Endothelial cell of umbilical vein (primary cell): Measurements from ENCODE around the gene FAM151B. TPM values are rescaled to one million over a fixed set of nuclear protein-coding genes. Genes with fewer than 3 reads are reported as not detected.

Experiments
- BruUV-seq: library from RNA; stranded (reverse); fragments of 400-500 nt; replicated peaks from 2 replicates; lab custom pipeline; 2021; lab: Mats Ljungman, UMichigan
- CTCF ChIA-PET: fragments of 300-600, 350-600 bp; sonication (Branson Sonifier 250); formaldehyde crosslinking; loops from one replicate; lab custom pipeline; 2021; ENCODE audit warnings: antibody characterized with exemption, inconsistent platforms; lab: Charles Lee
- POLR2A ChIA-PET: fragments of 300-600, 350-600 bp; sonication (Branson Sonifier 250); formaldehyde crosslinking; loops from one replicate; lab custom pipeline; 2021; ENCODE audit warnings: antibody characterized with exemption, inconsistent platforms; lab: Charles Lee
- DNase-seq: peaks from one replicate; pipeline ENCODE4 v3.0.0-alpha.2; 2011; ENCODE audit warnings: low read depth, low spot score
- FAIRE-seq: peaks from 2 replicates; lab custom pipeline; 2011; peaks lifted over from hg19 to GRCh38; lab: Jason Lieb, UNC
- H2AFZ ChIP-seq: 2 replicates; pipeline ENCODE4 v1.6.0; 2012; ENCODE audit warnings: low read depth, low read length, control low read depth, inconsistent platforms
- H3K27ac ChIP-seq: 2 replicates; pipeline ENCODE4 v1.5.1; 2011; ENCODE audit warnings: low read depth, mild to moderate bottlenecking, control low read depth, low read length, moderate library complexity; ENCODE audit not compliant: insufficient read depth
- H3K27me3 ChIP-seq, 2 experiments: 2 replicates each; pipeline versions ENCODE4 v1.6.0 to v1.6.1; 2011; ENCODE audit warnings: low read length in 2 of 2, mixed read lengths in 1 of 2; ENCODE audit not compliant: control insufficient read depth in 2 of 2, insufficient read depth in 2 of 2
- H3K36me3 ChIP-seq, 2 experiments: 2 replicates in 1 of 2; 3 replicates in 1 of 2; pipeline ENCODE4 v1.5.1; 2011; ENCODE audit warnings: low read length in 2 of 2, mild to moderate bottlenecking in 1 of 2, moderate library complexity in 1 of 2; ENCODE audit not compliant: control insufficient read depth in 2 of 2, insufficient read depth in 2 of 2; ENCODE audit errors: extremely low read depth in 1 of 2
- H3K4me1 ChIP-seq: 3 replicates; pipeline ENCODE4 v1.5.1; 2011; ENCODE audit warnings: mild to moderate bottlenecking, low read length; ENCODE audit not compliant: control insufficient read depth, insufficient read depth; ENCODE audit errors: extremely low read depth
- H3K4me2 ChIP-seq: 2 replicates; pipeline ENCODE4 v1.6.1; 2011; ENCODE audit warnings: low read length, control low read depth, mixed read lengths; ENCODE audit not compliant: insufficient read depth
- H3K4me3 ChIP-seq, 3 experiments: fragments of 200-600 bp in 1 of 3; sonication (generic), shearing (Covaris generic) in 1 of 3; replicated peaks in 1 of 3; 2 replicates each; pipeline ENCODE4 v1.5.1; 2011 to 2016; ENCODE audit warnings: control low read depth in 3 of 3, low read length in 3 of 3, mild to moderate bottlenecking in 2 of 3, inconsistent platforms in 1 of 3, low read depth in 1 of 3, moderate library complexity in 1 of 3; ENCODE audit not compliant: insufficient read depth in 1 of 3
- H3K79me2 ChIP-seq: 2 replicates; pipeline ENCODE4 v1.6.0; 2012; ENCODE audit warnings: low read length, inconsistent platforms; ENCODE audit not compliant: control insufficient read depth, insufficient read depth
- H3K9ac ChIP-seq: replicated peaks from 2 replicates; pipeline ENCODE3; 2011; ENCODE audit warnings: low read length, control low read depth; ENCODE audit not compliant: insufficient read depth; ENCODE audit errors: extremely low read depth
- H3K9me1 ChIP-seq: replicated peaks from 3 replicates; pipeline ENCODE4 v1.6.0; 2011; ENCODE audit warnings: mild to moderate bottlenecking, low read length; ENCODE audit not compliant: control insufficient read depth, insufficient read depth; ENCODE audit errors: extremely low read depth
- H3K9me3 ChIP-seq: replicated peaks from 2 replicates; pipeline ENCODE4 v1.5.1; 2012; ENCODE audit warnings: low read length, inconsistent platforms; ENCODE audit not compliant: control insufficient read depth, insufficient read depth
- H4K20me1 ChIP-seq: replicated peaks from 2 replicates; pipeline ENCODE3; 2011; ENCODE audit warnings: mild to moderate bottlenecking, low read length; ENCODE audit not compliant: control insufficient read depth, insufficient read depth; ENCODE audit errors: extremely low read depth
- EZH2 ChIP-seq: IDR thresholded peaks from 2 replicates; pipeline ENCODE4 v1.6.1; 2012; ENCODE audit warnings: borderline replicate concordance, low read depth, mild to moderate bottlenecking, moderate library complexity, low read length, inconsistent platforms; ENCODE audit not compliant: severe bottlenecking
- FOS ChIP-seq: IDR thresholded peaks from 2 replicates; pipeline ENCODE4 v1.6.1; 2011; ENCODE audit warnings: mild to moderate bottlenecking, low read length, moderate library complexity, borderline replicate concordance; ENCODE audit not compliant: insufficient read depth
- GATA2 ChIP-seq: IDR thresholded peaks from 2 replicates; pipeline ENCODE4 v1.7.0; 2011; ENCODE audit warnings: low read depth, mild to moderate bottlenecking, moderate library complexity, mixed read lengths, low read length; ENCODE audit not compliant: insufficient read length, insufficient read depth
- JUN ChIP-seq: IDR thresholded peaks from 2 replicates; pipeline ENCODE4 v1.6.1; 2011; ENCODE audit warnings: borderline replicate concordance, low read depth; ENCODE audit not compliant: insufficient read length, insufficient read depth
- POLR2A ChIP-seq: IDR thresholded peaks from 2 replicates; pipeline ENCODE4 v1.6.1; 2012; ENCODE audit warnings: low read depth, mild to moderate bottlenecking, control low read depth, low read length
- POLR2AphosphoS5 ChIP-seq: IDR thresholded peaks from 2 replicates; pipeline ENCODE4 v1.6.1; 2012; ENCODE audit warnings: low read depth, mild to moderate bottlenecking, control low read depth, low read length, moderate library complexity; ENCODE audit not compliant: insufficient read depth
- dilution Hi-C: fragments of 300-500 bp; cut with MboI; formaldehyde crosslinking; loops from one replicate; pipeline ENCODE4 v1.15.0; 2019; ENCODE audit warnings: low sequenced_read_pairs; ENCODE audit not compliant: extremely low pct_ligation_motif_present
- intact Hi-C: fragments of 100-400 bp; cut with micrococcal nuclease; formaldehyde crosslinking; loops from one replicate; pipeline ENCODE4 v1.10.0; 2022
- polyA plus RNA-seq, 4 experiments: library from polyadenylated mRNA; depleted of rRNA in 3 of 4; stranded (reverse) in 3 of 4; unstranded in 1 of 4; fragments of >200 nt; gene quantifications; 2 replicates each; pipeline versions ENCODE4 v1.2.1 to v1.2.3, GENCODE V29; 2011 to 2012; ENCODE audit warnings: missing spikeins in 1 of 4
- total RNA-seq: library from RNA; stranded (reverse); gene quantifications from 2 replicates; pipeline ENCODE4 v1.2.3, GENCODE V29; 2021
- TF ChIP-seq, protein P1 (sequence below), 2 donors: IDR thresholded peaks; 1 replicate in 1 of 2; 2 replicates in 1 of 2; pipeline ENCODE4 v1.5.1; 2011; ENCODE audit warnings: low read length in 2 of 2, mild to moderate bottlenecking in 2 of 2, moderate library complexity in 2 of 2, control low read depth in 1 of 2, inconsistent platforms in 1 of 2, low read depth in 1 of 2; ENCODE audit not compliant: insufficient read depth in 1 of 2; ENCODE audit errors: extremely low read depth in 1 of 2
- TF ChIP-seq, protein P2 (sequence below): IDR thresholded peaks from 2 replicates; pipeline ENCODE4 v1.6.1; 2011; ENCODE audit not compliant: insufficient read depth, insufficient read length

The FAM151B gene
- total and polyA plus RNA-seq, 2 donors (not counting 3 experiments of a cell fraction or from before 2014, with no cell fraction given), result 0.91 to 2.6 TPM

DNA sequence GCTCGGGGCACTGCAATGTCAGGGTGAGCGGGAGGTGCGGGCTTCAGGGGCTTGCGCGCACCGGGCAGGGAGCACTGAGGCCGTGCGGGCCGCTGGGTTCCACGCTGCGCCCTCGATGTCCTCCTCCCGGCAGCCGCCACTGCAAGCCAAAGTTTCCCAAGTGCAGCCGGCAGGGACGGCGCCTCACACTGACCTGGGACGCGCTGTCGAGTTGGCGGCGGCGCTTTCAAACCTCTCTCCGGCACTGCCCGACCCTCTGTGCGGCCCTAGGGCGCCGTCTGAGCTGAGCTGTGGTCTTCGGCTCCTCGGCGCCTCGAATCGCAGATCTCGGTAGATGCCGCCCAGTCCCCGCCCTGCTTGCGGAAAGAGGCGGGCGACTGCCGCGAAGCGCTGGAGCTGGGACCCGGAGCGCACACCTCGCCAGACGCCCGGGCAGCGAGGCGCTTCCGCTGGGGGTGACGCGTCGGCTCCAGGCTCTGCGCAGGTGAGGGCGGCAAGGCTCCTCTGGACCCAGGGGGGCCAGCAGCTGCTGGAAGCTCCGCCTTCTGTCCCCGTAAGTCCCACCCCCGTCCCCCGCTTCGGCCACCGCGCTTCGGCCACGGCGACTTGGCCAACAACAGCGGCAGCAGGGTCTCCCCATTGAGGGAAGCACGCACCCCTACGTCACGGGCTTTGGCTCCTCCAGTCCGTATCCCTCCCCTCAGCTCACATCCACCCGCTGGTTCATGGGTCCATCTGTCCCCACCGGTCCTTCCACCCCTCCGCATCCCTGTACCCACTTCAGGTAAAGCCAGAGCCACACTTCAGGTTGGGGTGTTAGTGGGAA lies 82.3 kb downstream of the FAM151B start, which contains the start of gene ANKRD34B:
Gene ANKRD34B, minus strand, starts transcription at position 320 of the 826 bp plus-strand sequence. CDS start 10,261 bp downstream, outside the sequence.
- POLR2A ChIA-PET, result no interaction called here
- intact Hi-C loops (loop anchor here (5.0 kb wide), 1 partner anchor 83 kb away; the partner anchor contains the start of gene FAM151B), dilution Hi-C loops (no loop called here)
- DNase-seq, result peak; percentile 10
- BruUV-seq, result no TSS peak
- no peaks in the 10 kb centered on the region for H3K79me2 ChIP-seq
- no peaks in the 10 kb centered on the region for H3K9me3 ChIP-seq
- no peak for FAIRE-seq
- TF ChIP-seq EZH2, result peak; percentile 35
- no peak for TF ChIP-seq POLR2AphosphoS5
- peak within 1 kb of the TSS in 1 of 3 experiments; percentile 26 for H3K4me3 ChIP-seq
- H3K4me2 ChIP-seq, result peak within 1 kb of the TSS; percentile 46
- no peaks in the 10 kb centered on the region for H4K20me1 ChIP-seq
- no peak within 1 kb of the TSS for H3K27ac ChIP-seq
- peaks cover 28 to 48% of the 10 kb centered on the region in 2 experiments for H3K27me3 ChIP-seq
- H3K9ac ChIP-seq, result no peak within 1 kb of the TSS
- H3K4me1 ChIP-seq, result no peaks in the 10 kb centered on the region
- H3K36me3 ChIP-seq, result no peaks in the 10 kb centered on the region
- H3K9me1 ChIP-seq, result no peaks in the 10 kb centered on the region
- H2AFZ ChIP-seq, result peak within 1 kb of the TSS; percentile 34
- CTCF ChIA-PET, result no interaction called here

DNA sequence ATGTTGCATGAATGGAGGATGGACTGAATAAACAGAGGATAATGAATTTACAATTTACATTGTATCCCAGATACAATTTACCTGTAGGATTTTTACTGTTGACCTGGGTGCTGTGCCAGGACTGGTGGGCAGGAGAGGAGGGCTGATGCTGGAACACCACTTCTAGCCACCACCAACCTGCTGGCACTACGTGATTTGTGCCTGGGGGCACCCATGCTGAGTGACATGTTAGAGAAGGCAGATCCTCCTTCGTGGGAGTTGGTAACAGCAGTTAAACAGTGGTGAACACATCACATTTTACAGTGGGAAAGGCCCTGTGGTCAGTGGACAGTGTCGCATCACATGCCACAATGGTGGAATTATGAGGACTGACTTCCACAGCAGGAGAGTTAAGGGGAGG lies 85.2 kb downstream of the FAM151B start:
- Histone ChIP-seq H2AFZ (no peak overlapping the region), H3K4me2 (no peak overlapping the region), H3K9me3 (no peaks in the 10 kb centered on the region), H3K9me1 (no peaks in the 10 kb centered on the region), H3K9ac (no peak overlapping the region), H3K36me3 (no peaks in the 10 kb centered on the region), H3K79me2 (no peaks in the 10 kb centered on the region), H3K27me3 (peaks cover 25 to 39% of the 10 kb centered on the region in 2 experiments), H3K4me3 (no peak overlapping the region), H4K20me1 (no peaks in the 10 kb centered on the region), H3K4me1 (no peaks in the 10 kb centered on the region), H3K27ac (no peak overlapping the region)
- FAIRE-seq (no peak), DNase-seq (no peak)
- TF ChIP-seq POLR2AphosphoS5 (no peak), FOS (no peak), GATA2 (no peak), JUN (no peak), POLR2A (no peak)
- TF ChIP-seq, protein P1, sequence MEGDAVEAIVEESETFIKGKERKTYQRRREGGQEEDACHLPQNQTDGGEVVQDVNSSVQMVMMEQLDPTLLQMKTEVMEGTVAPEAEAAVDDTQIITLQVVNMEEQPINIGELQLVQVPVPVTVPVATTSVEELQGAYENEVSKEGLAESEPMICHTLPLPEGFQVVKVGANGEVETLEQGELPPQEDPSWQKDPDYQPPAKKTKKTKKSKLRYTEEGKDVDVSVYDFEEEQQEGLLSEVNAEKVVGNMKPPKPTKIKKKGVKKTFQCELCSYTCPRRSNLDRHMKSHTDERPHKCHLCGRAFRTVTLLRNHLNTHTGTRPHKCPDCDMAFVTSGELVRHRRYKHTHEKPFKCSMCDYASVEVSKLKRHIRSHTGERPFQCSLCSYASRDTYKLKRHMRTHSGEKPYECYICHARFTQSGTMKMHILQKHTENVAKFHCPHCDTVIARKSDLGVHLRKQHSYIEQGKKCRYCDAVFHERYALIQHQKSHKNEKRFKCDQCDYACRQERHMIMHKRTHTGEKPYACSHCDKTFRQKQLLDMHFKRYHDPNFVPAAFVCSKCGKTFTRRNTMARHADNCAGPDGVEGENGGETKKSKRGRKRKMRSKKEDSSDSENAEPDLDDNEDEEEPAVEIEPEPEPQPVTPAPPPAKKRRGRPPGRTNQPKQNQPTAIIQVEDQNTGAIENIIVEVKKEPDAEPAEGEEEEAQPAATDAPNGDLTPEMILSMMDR (IDR thresholded peaks at IDR 0.05; ENCODE audit: extremely low read depth in 1 of 2, insufficient read depth in 1 of 2, low read depth in 1 of 2, low read length in 2 of 2), result no peak
- TF ChIP-seq, protein P2, sequence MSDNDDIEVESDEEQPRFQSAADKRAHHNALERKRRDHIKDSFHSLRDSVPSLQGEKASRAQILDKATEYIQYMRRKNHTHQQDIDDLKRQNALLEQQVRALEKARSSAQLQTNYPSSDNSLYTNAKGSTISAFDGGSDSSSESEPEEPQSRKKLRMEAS, result no peak
- dilution Hi-C loops (no loop called here), intact Hi-C loops (loop anchor here (5.0 kb wide), 1 partner anchor 86 kb away; the partner anchor contains the start of gene FAM151B)
- ChIA-PET CTCF (interaction anchor here (1.0 kb wide), 1 partner anchor 15 kb away, joined by 3 read pairs; no protein-coding TSS in a partner anchor), POLR2A (no interaction called here)
- BruUV-seq, result no TSS peak
